Measurements from ENCODE around the gene NAGA.
A peak's percentile ranks its signal among the peaks of the same experiment; 100 is the strongest.

Gene NAGA

DNA sequence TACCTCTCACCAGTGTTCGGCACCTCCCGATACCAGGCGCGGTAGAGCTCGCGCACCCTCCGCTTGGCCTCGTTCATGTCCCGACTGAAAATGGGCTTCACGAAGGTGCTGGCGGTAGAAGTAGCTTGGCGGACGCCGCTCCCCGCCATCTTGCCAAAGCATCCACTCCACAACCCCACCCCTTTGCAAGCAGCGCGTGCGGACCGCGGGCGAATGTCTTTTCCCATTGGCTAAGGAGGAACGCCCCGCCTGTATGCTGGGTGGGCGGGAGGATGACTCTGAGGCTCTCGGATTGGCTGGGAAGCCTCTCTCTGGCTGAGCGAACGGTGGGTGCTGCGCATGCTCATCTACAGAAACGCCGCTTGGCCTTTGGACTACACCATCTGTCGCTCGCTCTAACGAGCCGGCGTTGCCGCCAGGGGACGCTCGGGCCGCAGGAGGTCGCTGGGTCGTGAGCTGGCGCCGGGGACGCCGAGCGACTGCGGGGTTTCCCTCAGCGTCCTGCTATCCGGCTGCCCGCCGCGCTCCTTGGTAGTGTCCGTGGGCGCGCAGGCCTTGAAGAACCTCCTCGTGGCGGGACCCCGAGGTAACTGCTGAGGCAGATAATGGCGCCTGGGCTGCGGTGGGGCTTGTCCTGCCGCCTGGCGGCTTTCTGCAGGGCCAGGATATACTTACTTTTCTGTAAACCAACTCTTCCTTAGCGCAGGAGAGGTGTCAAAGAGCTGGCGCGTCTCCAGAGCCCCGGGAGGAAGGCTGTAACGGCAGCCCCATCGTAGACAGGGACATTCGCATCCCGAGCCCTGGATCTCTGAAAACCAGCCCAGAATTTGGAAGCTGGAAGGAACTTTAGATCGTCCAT, 20.2 kb upstream of the NAGA start, which contains the start of gene NDUFA6:
Gene NDUFA6 (minus strand): TSS at position 177 of the 859 bp plus-strand sequence. CDS start 28 bp downstream, at position 149.
- Histone ChIP-seq H3K27ac (peak within 1 kb of the TSS; percentile 95), H3K4me2 (peak within 1 kb of the TSS; percentile 63), H3K36me3 (ENCODE audit: insufficient read depth) (no peaks in the 10 kb centered on the region), H3K9ac (peak within 1 kb of the TSS; percentile 97), H3K79me2 (ENCODE audit: insufficient read depth, low read depth) (peaks cover 26% of the 10 kb centered on the region), H2AFZ (ENCODE audit: low read depth) (peak within 1 kb of the TSS; percentile 89), H3K4me3 (IDR thresholded peaks at IDR 0.05; ENCODE audit: insufficient read depth, low read depth, low read length) (peak within 1 kb of the TSS; percentile 35), H4K20me1 (ENCODE audit: insufficient read depth) (no peaks in the 10 kb centered on the region), H3K4me1 (ENCODE audit: low read depth, poor library complexity, severe bottlenecking) (peaks cover 14% of the 10 kb centered on the region), H3K27me3 (ENCODE audit: insufficient read depth, low read depth) (no peaks in the 10 kb centered on the region)
- TF ChIP-seq, protein P1, sequence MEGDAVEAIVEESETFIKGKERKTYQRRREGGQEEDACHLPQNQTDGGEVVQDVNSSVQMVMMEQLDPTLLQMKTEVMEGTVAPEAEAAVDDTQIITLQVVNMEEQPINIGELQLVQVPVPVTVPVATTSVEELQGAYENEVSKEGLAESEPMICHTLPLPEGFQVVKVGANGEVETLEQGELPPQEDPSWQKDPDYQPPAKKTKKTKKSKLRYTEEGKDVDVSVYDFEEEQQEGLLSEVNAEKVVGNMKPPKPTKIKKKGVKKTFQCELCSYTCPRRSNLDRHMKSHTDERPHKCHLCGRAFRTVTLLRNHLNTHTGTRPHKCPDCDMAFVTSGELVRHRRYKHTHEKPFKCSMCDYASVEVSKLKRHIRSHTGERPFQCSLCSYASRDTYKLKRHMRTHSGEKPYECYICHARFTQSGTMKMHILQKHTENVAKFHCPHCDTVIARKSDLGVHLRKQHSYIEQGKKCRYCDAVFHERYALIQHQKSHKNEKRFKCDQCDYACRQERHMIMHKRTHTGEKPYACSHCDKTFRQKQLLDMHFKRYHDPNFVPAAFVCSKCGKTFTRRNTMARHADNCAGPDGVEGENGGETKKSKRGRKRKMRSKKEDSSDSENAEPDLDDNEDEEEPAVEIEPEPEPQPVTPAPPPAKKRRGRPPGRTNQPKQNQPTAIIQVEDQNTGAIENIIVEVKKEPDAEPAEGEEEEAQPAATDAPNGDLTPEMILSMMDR (conservative IDR thresholded peaks at IDR 0.05; ENCODE audit: low read depth, low read length) = peak; percentile 79

DNA sequence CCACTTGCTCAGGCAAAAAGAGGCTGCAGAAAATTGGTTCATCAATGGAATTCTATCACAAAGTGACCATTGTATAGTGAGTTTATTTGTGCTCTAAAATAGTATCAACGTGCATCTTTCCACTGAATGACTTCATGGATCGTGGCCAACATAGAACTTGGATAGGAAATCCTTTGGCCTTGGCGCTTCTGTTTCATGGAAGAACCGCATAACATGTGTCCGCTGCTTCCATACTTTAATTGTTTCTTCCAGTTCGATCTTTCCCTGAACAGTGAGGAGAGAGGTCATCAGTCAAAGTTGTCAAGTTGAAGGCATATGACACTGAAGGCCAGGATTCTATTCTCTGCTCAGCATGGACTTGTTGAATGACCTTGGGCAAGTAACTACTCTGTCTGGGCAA, 15.4 kb upstream of the NAGA start:
- no peaks in the 10 kb centered on the region; the same call in 1 of the 2 replicates for H3K36me3 ChIP-seq (ENCODE audit: insufficient read depth)

DNA sequence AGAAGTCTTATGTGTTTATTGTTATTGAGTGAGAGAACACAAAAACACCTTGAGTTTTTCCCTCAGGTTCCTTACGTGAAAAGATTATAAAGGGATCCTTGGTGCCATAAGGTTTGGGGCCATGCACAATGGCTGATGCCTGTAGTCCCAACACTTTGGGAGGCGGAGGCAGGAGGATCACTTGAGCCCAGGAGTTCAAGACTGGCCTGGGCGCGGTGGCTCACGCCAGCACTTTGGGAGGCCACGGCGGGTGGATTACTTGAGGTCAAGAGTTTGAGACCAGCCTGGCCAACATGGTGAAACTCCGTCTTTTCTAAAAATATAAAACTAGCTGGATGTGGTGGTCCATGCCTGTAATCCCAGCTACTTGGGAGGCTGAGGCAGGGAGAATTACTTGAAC, 14.3 kb upstream of the NAGA start:
- Histone ChIP-seq H3K36me3 (ENCODE audit: insufficient read depth) (no peaks in the 10 kb centered on the region; the same call in 1 of the 2 replicates), H2AFZ (ENCODE audit: low read depth) (no peak overlapping the region), H3K4me1 (ENCODE audit: low read depth, poor library complexity, severe bottlenecking) (peaks cover 10% of the 10 kb centered on the region), H4K20me1 (ENCODE audit: insufficient read depth) (no peaks in the 10 kb centered on the region), H3K9ac (no peak overlapping the region), H3K4me2 (no peak overlapping the region), H3K79me2 (ENCODE audit: insufficient read depth, low read depth) (peaks cover 34% of the 10 kb centered on the region), H3K4me3 (IDR thresholded peaks at IDR 0.05; ENCODE audit: insufficient read depth, low read depth, low read length) (no peak overlapping the region), H3K27ac (no peak overlapping the region), H3K27me3 (ENCODE audit: insufficient read depth, low read depth) (no peaks in the 10 kb centered on the region)
- TF ChIP-seq, protein P1 (conservative IDR thresholded peaks at IDR 0.05; ENCODE audit: low read depth, low read length) = no peak

More for the DNA sequence above, 15.4 kb upstream of the NAGA start:
- Histone ChIP-seq H3K27ac (no peak overlapping the region), H3K79me2 (ENCODE audit: insufficient read depth, low read depth) (peaks cover 27% of the 10 kb centered on the region), H4K20me1 (ENCODE audit: insufficient read depth) (no peaks in the 10 kb centered on the region), H3K4me2 (no peak overlapping the region), H2AFZ (ENCODE audit: low read depth) (no peak overlapping the region), H3K9ac (no peak overlapping the region), H3K27me3 (ENCODE audit: insufficient read depth, low read depth) (no peaks in the 10 kb centered on the region), H3K4me3 (IDR thresholded peaks at IDR 0.05; ENCODE audit: insufficient read depth, low read depth, low read length) (no peak overlapping the region), H3K4me1 (ENCODE audit: low read depth, poor library complexity, severe bottlenecking) (peaks cover 10% of the 10 kb centered on the region)
- TF ChIP-seq, protein P1 (conservative IDR thresholded peaks at IDR 0.05; ENCODE audit: low read depth, low read length) = no peak

DNA sequence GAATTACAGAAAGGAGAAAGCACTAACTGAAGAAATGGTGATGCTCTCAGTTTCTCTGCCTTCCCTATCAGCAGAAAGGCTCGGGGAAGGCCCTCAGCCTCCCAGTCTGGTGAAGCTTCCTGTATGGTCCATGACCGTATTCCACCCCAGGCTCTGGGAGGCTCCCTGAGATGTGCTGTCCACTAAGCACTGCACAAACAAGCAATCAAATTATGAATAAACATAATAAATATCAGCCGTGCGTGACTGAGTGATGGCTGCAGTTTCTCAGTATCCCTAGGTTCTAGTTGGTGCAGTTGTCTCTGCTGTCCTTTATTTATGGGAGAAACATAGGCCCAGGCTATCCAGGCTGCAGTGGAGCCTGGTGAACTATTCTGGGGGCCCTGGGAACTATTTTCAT, 12.5 kb upstream of the NAGA start:
- Histone ChIP-seq H3K9ac (no peak overlapping the region), H2AFZ (ENCODE audit: low read depth) (no peak overlapping the region), H3K4me2 (no peak overlapping the region), H3K36me3 (ENCODE audit: insufficient read depth) (no peaks in the 10 kb centered on the region; the same call in 1 of the 2 replicates), H3K4me3 (IDR thresholded peaks at IDR 0.05; ENCODE audit: insufficient read depth, low read depth, low read length) (no peak overlapping the region), H4K20me1 (ENCODE audit: insufficient read depth) (no peaks in the 10 kb centered on the region), H3K27me3 (ENCODE audit: insufficient read depth, low read depth) (no peaks in the 10 kb centered on the region), H3K4me1 (ENCODE audit: low read depth, poor library complexity, severe bottlenecking) (no peaks in the 10 kb centered on the region), H3K27ac (no peak overlapping the region), H3K79me2 (ENCODE audit: insufficient read depth, low read depth) (peaks cover 20% of the 10 kb centered on the region; the same call in 1 of the 2 replicates)
- TF ChIP-seq, protein P1 (conservative IDR thresholded peaks at IDR 0.05; ENCODE audit: low read depth, low read length) = no peak
